Measurements from ENCODE around the gene SLC9A2.

GRCh38 chr2:102591491-102592045 lies 27.8 kb upstream of the SLC9A2 start:
- TF ChIP-seq POLR2A (IDR thresholded peaks at IDR 0.05; ENCODE audit: low read depth, low read length) (no peak), CTCF (IDR thresholded peaks at IDR 0.05 in 2 of 3, conservative IDR thresholded peaks at IDR 0.05 in 1 of 3; ENCODE audit: control insufficient read depth in 2 of 3, extremely low read depth in 1 of 3, insufficient read depth in 1 of 3, low read depth in 3 of 3, low read length in 3 of 3) (no peak), ZNF687 (IDR thresholded peaks at IDR 0.05) (no peak), MAX (IDR thresholded peaks at IDR 0.05; ENCODE audit: low read depth, low read length) (no peak), CEBPB (IDR thresholded peaks at IDR 0.05; ENCODE audit: borderline replicate concordance in 1 of 2, low read depth in 2 of 2, low read length in 2 of 2) (no peak), YBX1 (IDR thresholded peaks at IDR 0.05) (no peak), ZBTB33 (IDR thresholded peaks at IDR 0.05) (no peak), MEF2A (IDR thresholded peaks at IDR 0.05; ENCODE audit: insufficient read depth, low read depth, low read length) (no peak), EZH2 (IDR thresholded peaks at IDR 0.05; ENCODE audit: borderline replicate concordance, control insufficient read depth, low read depth, low read length) (no peak), SP1 (IDR thresholded peaks at IDR 0.05; ENCODE audit: low read depth, low read length) (no peak), TCF12 (IDR thresholded peaks at IDR 0.05; ENCODE audit: low read depth, low read length) (no peak), MXI1 (IDR thresholded peaks at IDR 0.05; ENCODE audit: low read depth, low read length) (no peak)

Measured in GM12878 (cell line).